Measurements from ENCODE around the gene CHST6. TPM values are rescaled to one million over a fixed set of nuclear protein-coding genes. Genes with fewer than 3 reads are reported as not detected.

The CHST6 gene
- total and polyA plus RNA-seq, 10 of the 15 experiments (the other 5 are each of a cell fraction or from before 2014, with no cell fraction given), result 0.14 to 2.5 (median 0.51) TPM

DNA sequence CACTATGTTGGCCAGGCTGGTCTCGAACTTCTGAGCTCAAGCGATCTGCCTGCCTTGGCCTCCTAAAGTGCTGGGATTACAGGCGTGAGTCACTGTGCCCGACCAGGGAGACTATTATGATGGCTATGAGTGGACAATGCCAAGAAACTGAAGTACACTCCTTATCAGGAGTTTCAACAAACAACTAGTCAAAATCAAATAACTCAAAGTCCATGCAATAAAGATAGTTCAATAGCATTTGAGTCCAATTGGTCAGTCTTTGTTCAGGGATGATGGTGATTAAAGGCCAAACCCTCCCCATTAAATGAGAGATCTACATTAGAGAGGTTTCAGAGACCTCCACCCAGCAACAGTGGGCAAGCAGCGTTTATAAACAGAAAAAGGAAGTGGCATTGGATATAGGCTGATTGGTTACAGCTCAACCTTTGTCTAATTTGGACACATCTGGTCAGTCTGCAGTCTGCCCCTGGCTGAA is 32.6 kb upstream of the CHST6 start:
- ChIA-PET CTCF (interaction anchor here (1.1 kb wide), 1 partner anchor 11 kb away, joined by 6 read pairs; no protein-coding TSS in a partner anchor), POLR2A (no interaction called here), RAD21 (ENCODE audit: unreplicated experiment) (no interaction called here), SMC1A (ENCODE audit: uncharacterized antibody, unreplicated experiment) (no interaction called here)
- Histone ChIP-seq H4K20me1 (ENCODE audit: control insufficient read depth, insufficient read depth) (no peaks in the 10 kb centered on the region), H3K27ac (ENCODE audit: control insufficient read depth, insufficient read depth) (no peak overlapping the region), H3K4me3 (no peak overlapping the region), H3K9ac (ENCODE audit: control insufficient read depth, insufficient read depth, low read length) (no peak overlapping the region), H3K27me3 (replicated peaks in 1 of 2; ENCODE audit: control insufficient read depth in 2 of 2, insufficient read depth in 2 of 2, low read length in 1 of 2) (no peaks in the 10 kb centered on the region), H2AFZ (ENCODE audit: control insufficient read depth, low read depth, low read length) (no peak overlapping the region), H3K4me1 (ENCODE audit: control insufficient read depth, insufficient read depth, low read length) (no peaks in the 10 kb centered on the region), H3K4me2 (ENCODE audit: control insufficient read depth, insufficient read depth) (no peak overlapping the region), H3K36me3 (ENCODE audit: control insufficient read depth in 2 of 2, insufficient read depth in 2 of 2, low read length in 1 of 2) (no peaks in the 10 kb centered on the region), H3K79me2 (ENCODE audit: control insufficient read depth, insufficient read depth, low read length) (no peaks in the 10 kb centered on the region), H3K9me3 (replicated peaks; ENCODE audit: control insufficient read depth, insufficient read depth, low read length) (no peaks in the 10 kb centered on the region)
- TF ChIP-seq HDGF (IDR thresholded peaks at IDR 0.05) (no peak), SPI1 (IDR thresholded peaks at IDR 0.05; ENCODE audit: borderline replicate concordance, insufficient read depth, low read depth, low read length) (peak; percentile 40; the same call in 1 of the 2 replicates), TCF3 (IDR thresholded peaks at IDR 0.05; ENCODE audit: borderline replicate concordance, insufficient read depth, low read depth, low read length) (no peak)
- FAIRE-seq (peak; percentile 62), ATAC-seq (peak; percentile 52), DNase-seq (ENCODE audit: low read depth, low spot score) (no peak)
- WGBS (ENCODE audit: insufficient coverage, insufficient replicate concordance, low lambda C conversion rate, missing lambda C conversion rate), result 72% methylated on average over 5 of the region's 5 CpGs
- no TSS peak for BruUV-seq (replicated peaks)
- in situ Hi-C loops (cut with MboI) (no loop called here), intact Hi-C loops (cut with micrococcal nuclease; ENCODE audit: unreplicated experiment) (no loop called here)

DNA sequence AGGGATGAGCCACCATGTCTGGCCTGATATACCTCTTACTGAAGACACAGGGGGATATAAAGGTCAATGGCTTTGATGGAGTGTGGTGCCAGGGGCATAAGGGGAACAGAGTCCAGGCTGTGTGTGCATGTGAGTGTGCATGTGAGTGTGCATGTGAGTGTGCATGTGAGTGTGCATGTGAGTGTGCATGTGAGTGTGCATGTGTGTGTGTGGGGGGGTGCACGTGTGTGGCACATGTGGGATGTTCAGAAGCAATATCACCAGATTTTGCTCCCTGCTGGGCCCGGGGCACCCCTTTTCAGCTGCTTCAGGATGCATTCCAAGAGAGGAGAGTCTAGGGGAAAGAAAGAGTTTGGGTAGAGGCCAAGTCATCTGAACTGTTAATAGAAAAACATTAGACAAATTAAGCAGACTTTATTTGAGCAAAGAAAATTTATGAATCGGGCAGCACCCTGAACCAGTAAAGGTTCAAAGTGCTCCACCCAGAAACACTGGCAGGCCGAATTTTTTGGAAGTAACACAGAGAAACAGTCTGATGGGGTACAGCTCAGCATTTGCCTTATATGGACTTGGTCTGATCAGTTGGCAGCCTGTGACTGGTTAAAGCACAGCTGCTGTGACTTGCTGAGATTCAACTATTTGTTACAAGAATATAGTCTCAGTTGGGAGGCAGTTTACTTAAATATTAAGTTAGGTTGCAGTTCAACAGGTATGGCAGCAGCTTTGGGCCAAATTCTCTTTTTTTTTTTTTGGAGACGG is 31.0 kb upstream of the CHST6 start:
- no peaks in the 10 kb centered on the region for H3K79me2 ChIP-seq (ENCODE audit: control insufficient read depth, insufficient read depth, low read length)
- no peaks in the 10 kb centered on the region for H3K4me1 ChIP-seq (ENCODE audit: control insufficient read depth, insufficient read depth, low read length)
- ChIA-PET POLR2A (no interaction called here), SMC1A (ENCODE audit: uncharacterized antibody, unreplicated experiment) (no interaction called here), CTCF (no interaction called here), RAD21 (ENCODE audit: unreplicated experiment) (no interaction called here)
- BruUV-seq (replicated peaks), result no TSS peak
- no peaks in the 10 kb centered on the region for H3K27me3 ChIP-seq (replicated peaks in 1 of 2; ENCODE audit: control insufficient read depth in 2 of 2, insufficient read depth in 2 of 2, low read length in 1 of 2)
- H4K20me1 ChIP-seq (ENCODE audit: control insufficient read depth, insufficient read depth), result no peaks in the 10 kb centered on the region
- H3K27ac ChIP-seq (ENCODE audit: control insufficient read depth, insufficient read depth), result no peak overlapping the region
- in situ Hi-C loops (cut with MboI) (no loop called here), intact Hi-C loops (cut with micrococcal nuclease; ENCODE audit: unreplicated experiment) (no loop called here)
- FAIRE-seq (no peak), DNase-seq (ENCODE audit: low read depth, low spot score) (no peak), ATAC-seq (no peak)
- 39% methylated on average over 5 of the region's 5 CpGs for WGBS (ENCODE audit: insufficient coverage, insufficient replicate concordance, low lambda C conversion rate, missing lambda C conversion rate)
- no peaks in the 10 kb centered on the region for H3K9me3 ChIP-seq (replicated peaks; ENCODE audit: control insufficient read depth, insufficient read depth, low read length)
- H3K4me3 ChIP-seq, result no peak overlapping the region
- H2AFZ ChIP-seq (ENCODE audit: control insufficient read depth, low read depth, low read length), result no peak overlapping the region
- H3K4me2 ChIP-seq (ENCODE audit: control insufficient read depth, insufficient read depth), result no peak overlapping the region
- no peak overlapping the region for H3K9ac ChIP-seq (ENCODE audit: control insufficient read depth, insufficient read depth, low read length)
- H3K36me3 ChIP-seq (ENCODE audit: control insufficient read depth in 2 of 2, insufficient read depth in 2 of 2, low read length in 1 of 2), result no peaks in the 10 kb centered on the region
- TF ChIP-seq JUND (IDR thresholded peaks at IDR 0.05; ENCODE audit: low read depth, low read length) (no peak), SRF (IDR thresholded peaks at IDR 0.05; ENCODE audit: low read depth in 2 of 2, low read length in 2 of 2) (0 out of 4 replicates have a peak, but pooled peaks have one; percentile 14 to 34)

Data from GM12878 (cell line).